Measurements from ENCODE around the gene ADAMTS18. TPM values are rescaled to one million over a fixed set of nuclear protein-coding genes. Genes with fewer than 3 reads are reported as not detected.

Gene ADAMTS18
- total and polyA plus RNA-seq, 2 of the 8 experiments (the other 6 are each of a cell fraction or from before 2014, with no cell fraction given) = 0.05 to 0.19 TPM

DNA sequence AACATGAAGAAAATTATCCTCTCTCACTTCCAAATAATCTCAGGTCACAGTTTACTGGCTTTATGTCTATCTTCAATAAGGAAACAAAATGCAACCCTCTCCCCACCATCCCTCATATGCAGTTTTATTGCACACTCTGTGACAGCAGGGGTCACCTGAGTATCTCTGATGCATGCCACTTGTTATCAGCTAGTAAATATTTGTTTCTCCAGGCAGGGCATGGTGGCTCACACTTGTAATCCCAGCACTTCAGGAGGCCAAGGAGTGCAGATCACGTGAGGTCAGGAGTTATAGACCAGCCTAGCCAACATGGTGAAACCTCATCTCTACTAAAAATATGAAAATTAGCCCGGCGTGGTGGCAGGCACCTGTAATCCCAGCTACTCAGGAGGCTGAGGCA is 61.1 kb downstream of the ADAMTS18 start:
- H3K27me3 ChIP-seq (replicated peaks in 1 of 4; ENCODE audit: control insufficient read depth in 3 of 4, extremely low read depth in 1 of 4, insufficient read depth in 3 of 4, low read length in 3 of 4) = no peaks in the 10 kb centered on the region
- no peak overlapping the region for H2AFZ ChIP-seq (ENCODE audit: low read length)
- no peak overlapping the region for H3K27ac ChIP-seq (ENCODE audit: low read depth, low read length)
- peak overlapping the region in 1 of 2 experiments; percentile 68; a peak in 1 of 4 replicates for H3K4me2 ChIP-seq (ENCODE audit: insufficient read depth in 1 of 2, low read depth in 2 of 2, low read length in 2 of 2)
- H3K9me3 ChIP-seq (ENCODE audit: insufficient read depth in 2 of 2, low read depth in 1 of 2, low read length in 1 of 2) = no peaks in the 10 kb centered on the region
- H3K4me1 ChIP-seq (replicated peaks in 1 of 4; ENCODE audit: control insufficient read depth in 3 of 4, insufficient read depth in 4 of 4, low read length in 3 of 4) = peaks cover 2 to 8% (median 3%) of the 10 kb centered on the region in 4 experiments; a peak in 4 of 7 replicates
- DNase-seq (ENCODE audit: low read depth in 1 of 2, low spot score in 2 of 2) = no peak
- ChIA-PET CTCF (ENCODE audit: partially characterized antibody) (interaction anchor here (0.8 to 3.4 kb wide), 2 partner anchors 9 to 63 kb away, joined by 3 to 24 read pairs; partner anchors contain the start of gene ADAMTS18), POLR2A (ENCODE audit: partially characterized antibody) (no interaction called here)
- no peak overlapping the region for H2BK20ac ChIP-seq (ENCODE audit: low read length)
- no peak for TF ChIP-seq TBP (IDR thresholded peaks at IDR 0.05; ENCODE audit: low read depth, low read length)
- no peak for TF ChIP-seq SP4 (IDR thresholded peaks at IDR 0.05; ENCODE audit: low read length)
- TF ChIP-seq JUN (IDR thresholded peaks at IDR 0.05; ENCODE audit: low read depth, low read length) = no peak
- TF ChIP-seq SRF (IDR thresholded peaks at IDR 0.05; ENCODE audit: low read depth, low read length) = no peak
- TF ChIP-seq POLR2A (IDR thresholded peaks at IDR 0.05; ENCODE audit: control extremely low read depth in 1 of 2, low read depth in 2 of 2, low read length in 2 of 2) = no peak
- TF ChIP-seq RFX5 (IDR thresholded peaks at IDR 0.05; ENCODE audit: borderline replicate concordance, low read depth, low read length) = no peak
- TF ChIP-seq SIX5 (IDR thresholded peaks at IDR 0.05; ENCODE audit: low read depth, low read length) = no peak
- TF ChIP-seq CHD2 (IDR thresholded peaks at IDR 0.05; ENCODE audit: low read length) = no peak
- no peak for TF ChIP-seq TAF7 (optimal IDR thresholded peaks at IDR 0.05; ENCODE audit: borderline replicate concordance, low read depth, low read length)
- H3K14ac ChIP-seq (ENCODE audit: insufficient read length) = no peak overlapping the region
- no peak overlapping the region for H2AK5ac ChIP-seq (ENCODE audit: low read depth, low read length)
- H3K4ac ChIP-seq (replicated peaks; ENCODE audit: insufficient read length, low read depth, low read length) = no peak overlapping the region
- FAIRE-seq = no peak
- no peak overlapping the region for H2BK15ac ChIP-seq (ENCODE audit: low read length)
- no peak overlapping the region for H4K5ac ChIP-seq (ENCODE audit: insufficient read length, low read depth, low read length)
- no peak overlapping the region for H2BK12ac ChIP-seq (ENCODE audit: low read depth, low read length)
- no peaks in the 10 kb centered on the region for H3K36me3 ChIP-seq (ENCODE audit: control insufficient read depth in 2 of 4, insufficient read depth in 4 of 4, low read length in 3 of 4)
- no peak overlapping the region for H2BK5ac ChIP-seq (ENCODE audit: low read depth, low read length)
- no peak overlapping the region for H3K9ac ChIP-seq (replicated peaks in 1 of 4; ENCODE audit: extremely low read depth in 1 of 4, low read depth in 3 of 4, low read length in 3 of 4)
- no peak overlapping the region for H3K18ac ChIP-seq (ENCODE audit: extremely low read depth, low read length)
- WGBS, 2 experiments (ENCODE audit: extremely low coverage in 1 of 2, insufficient coverage in 1 of 2, insufficient read length in 1 of 2, insufficient replicate concordance in 2 of 2, low coverage in 1 of 2, low lambda C conversion rate in 2 of 2, missing lambda C conversion rate in 1 of 2) = 93% methylated on average over 3 of the region's 3 CpGs; no CpG with 5 or more reads in 1 of the 2 experiments
- H4K20me1 ChIP-seq (replicated peaks in 1 of 2; ENCODE audit: control insufficient read depth in 1 of 2, insufficient read depth in 2 of 2, low read length in 2 of 2) = no peaks in the 10 kb centered on the region
- no peak overlapping the region for H2BK120ac ChIP-seq (replicated peaks; ENCODE audit: low read depth, low read length)
- no peaks in the 10 kb centered on the region for H3K23me2 ChIP-seq (ENCODE audit: low read depth, low read length)
- H3K4me3 ChIP-seq (ENCODE audit: extremely low read depth in 1 of 4, insufficient read depth in 2 of 4, low read depth in 3 of 4, low read length in 4 of 4) = no peak overlapping the region
- no peaks in the 10 kb centered on the region for H3K79me2 ChIP-seq (ENCODE audit: control insufficient read depth in 1 of 2, insufficient read depth in 2 of 2, low read length in 2 of 2)
- no peak overlapping the region for H3K23ac ChIP-seq (ENCODE audit: insufficient read length)
- H4K8ac ChIP-seq (ENCODE audit: extremely low read depth, insufficient read depth, low read length) = no peak overlapping the region
- H4K91ac ChIP-seq (replicated peaks; ENCODE audit: insufficient read length, low read length) = no peak overlapping the region
- H3K79me1 ChIP-seq (ENCODE audit: low read depth, low read length) = no peaks in the 10 kb centered on the region
- no peak overlapping the region for H3K56ac ChIP-seq (replicated peaks; ENCODE audit: insufficient read length, low read depth, low read length)

All from H1 (cell line).